Measurements from ENCODE around the gene LAD1.

The LAD1 gene

DNA sequence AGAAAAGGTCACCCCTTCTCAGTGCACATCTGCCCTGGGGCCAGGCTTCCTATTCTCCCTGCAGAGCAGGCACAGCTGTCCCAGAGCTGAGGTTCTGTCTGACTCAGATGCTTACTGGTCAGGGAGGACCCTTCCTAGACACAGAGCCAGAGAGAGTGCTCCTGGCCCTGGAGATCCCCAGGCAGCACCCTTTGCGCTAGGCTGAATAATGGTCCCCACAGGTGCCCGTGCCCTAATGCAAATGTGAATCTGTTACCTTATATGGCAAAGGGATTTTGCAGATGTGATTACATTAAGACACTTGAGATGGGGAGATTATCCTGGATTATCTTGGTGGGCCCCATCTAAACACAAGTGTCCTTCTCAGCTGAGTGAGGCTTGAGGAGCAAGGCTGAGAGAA, 25.0 kb upstream of the LAD1 start:
- H3K4me3 ChIP-seq (ENCODE audit: low read length): no peak overlapping the region
- no peak for DNase-seq (ENCODE audit: low read depth)
- TF ChIP-seq, protein P1, sequence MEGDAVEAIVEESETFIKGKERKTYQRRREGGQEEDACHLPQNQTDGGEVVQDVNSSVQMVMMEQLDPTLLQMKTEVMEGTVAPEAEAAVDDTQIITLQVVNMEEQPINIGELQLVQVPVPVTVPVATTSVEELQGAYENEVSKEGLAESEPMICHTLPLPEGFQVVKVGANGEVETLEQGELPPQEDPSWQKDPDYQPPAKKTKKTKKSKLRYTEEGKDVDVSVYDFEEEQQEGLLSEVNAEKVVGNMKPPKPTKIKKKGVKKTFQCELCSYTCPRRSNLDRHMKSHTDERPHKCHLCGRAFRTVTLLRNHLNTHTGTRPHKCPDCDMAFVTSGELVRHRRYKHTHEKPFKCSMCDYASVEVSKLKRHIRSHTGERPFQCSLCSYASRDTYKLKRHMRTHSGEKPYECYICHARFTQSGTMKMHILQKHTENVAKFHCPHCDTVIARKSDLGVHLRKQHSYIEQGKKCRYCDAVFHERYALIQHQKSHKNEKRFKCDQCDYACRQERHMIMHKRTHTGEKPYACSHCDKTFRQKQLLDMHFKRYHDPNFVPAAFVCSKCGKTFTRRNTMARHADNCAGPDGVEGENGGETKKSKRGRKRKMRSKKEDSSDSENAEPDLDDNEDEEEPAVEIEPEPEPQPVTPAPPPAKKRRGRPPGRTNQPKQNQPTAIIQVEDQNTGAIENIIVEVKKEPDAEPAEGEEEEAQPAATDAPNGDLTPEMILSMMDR (conservative IDR thresholded peaks at IDR 0.05; ENCODE audit: low read length): no peak

DNA sequence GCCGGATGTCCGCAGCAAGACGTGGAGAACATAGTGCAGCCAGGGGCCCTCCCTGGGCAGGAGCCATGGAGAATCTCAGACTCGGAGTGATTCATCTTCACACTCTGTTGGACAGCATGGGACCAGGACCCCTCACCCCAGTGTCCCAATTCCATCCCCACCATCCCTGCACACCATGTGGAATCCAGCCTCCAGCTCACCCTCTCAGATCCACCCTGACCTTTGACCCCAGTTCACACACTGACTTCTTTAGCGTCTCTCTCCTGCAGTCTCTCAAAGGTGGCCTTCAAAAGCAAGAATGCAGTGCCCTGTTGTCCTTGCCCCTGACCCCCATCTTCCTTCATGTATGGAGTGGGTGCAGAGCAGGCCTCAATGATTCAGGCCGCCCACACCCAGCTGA, 24.5 kb upstream of the LAD1 start:
- no peak for DNase-seq (ENCODE audit: low read depth)
- H3K4me3 ChIP-seq (ENCODE audit: low read length): no peak overlapping the region
- TF ChIP-seq, protein P1 (conservative IDR thresholded peaks at IDR 0.05; ENCODE audit: low read length): no peak

DNA sequence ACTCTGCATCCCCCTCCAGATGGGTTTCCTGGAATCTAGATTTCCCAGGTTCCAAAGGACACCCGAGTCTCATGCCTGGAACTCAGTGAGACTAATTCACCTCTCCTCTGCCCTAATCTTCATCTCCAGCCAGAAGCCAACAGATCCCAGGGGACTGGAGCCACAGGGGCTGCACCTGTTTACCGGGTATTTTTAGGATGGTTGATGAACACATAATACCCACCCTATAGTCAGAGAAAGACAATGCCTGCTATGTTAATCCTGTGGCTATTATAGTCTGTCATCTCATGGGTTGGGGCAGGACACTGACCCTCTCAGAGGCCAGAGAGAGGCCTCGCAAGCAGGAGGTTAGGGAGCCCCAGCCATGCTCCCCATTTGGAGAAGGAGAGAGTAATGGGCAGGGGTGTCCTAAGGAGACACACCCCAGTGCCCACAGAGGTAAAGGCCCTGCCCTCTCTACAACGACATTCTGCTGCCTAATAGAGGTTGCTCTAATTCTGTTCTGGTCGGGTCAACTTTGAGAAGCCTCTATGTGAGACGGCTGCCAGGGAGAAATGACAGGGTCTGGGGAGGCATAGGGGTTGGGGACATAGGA, 23.4 kb upstream of the LAD1 start:
- H3K4me3 ChIP-seq (ENCODE audit: low read length): no peak overlapping the region
- TF ChIP-seq, protein P1 (conservative IDR thresholded peaks at IDR 0.05; ENCODE audit: low read length): no peak
- DNase-seq (ENCODE audit: low read depth): no peak

DNA sequence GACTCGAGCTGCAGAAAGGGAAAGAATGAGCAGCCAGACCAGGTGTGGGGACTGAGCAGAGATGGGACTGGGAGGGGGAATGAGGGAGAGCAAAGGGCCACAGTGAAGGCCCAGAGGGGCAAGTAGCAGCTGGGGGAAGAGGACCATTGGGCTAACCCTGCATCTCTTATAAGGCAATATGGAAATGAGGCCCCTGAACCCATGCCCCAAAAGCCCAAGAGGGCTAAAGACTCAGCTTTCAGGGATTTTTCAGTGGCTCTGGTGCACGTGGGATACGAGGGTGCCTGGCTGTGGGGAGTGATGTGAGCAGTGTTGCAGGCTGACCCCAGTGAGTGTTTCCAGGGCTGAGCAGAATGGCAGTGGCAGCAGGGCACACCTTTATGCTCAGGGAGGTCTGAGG, 22.9 kb upstream of the LAD1 start:
- TF ChIP-seq, protein P1 (conservative IDR thresholded peaks at IDR 0.05; ENCODE audit: low read length): no peak
- H3K4me3 ChIP-seq (ENCODE audit: low read length): no peak overlapping the region
- no peak for DNase-seq (ENCODE audit: low read depth)

DNA sequence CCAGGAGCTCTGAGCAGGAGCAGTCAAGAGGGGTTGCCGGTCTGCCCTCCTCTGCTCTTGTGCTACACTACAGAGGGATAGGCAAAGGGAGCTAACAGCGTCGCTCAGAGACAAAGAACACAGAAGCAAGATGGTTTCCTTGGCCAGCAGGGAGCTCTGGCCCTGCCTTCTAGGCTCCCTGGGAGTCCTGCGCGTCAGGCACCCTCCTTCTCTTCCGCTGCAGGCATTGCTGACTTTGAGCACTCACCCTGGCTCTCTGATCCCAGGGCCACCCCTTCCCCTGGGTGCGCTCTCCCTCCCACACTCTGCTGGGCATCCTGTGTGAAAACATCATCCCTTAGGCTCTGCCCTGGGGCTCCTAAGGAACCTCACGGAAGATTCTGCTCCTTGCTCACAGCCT, 21.9 kb upstream of the LAD1 start:
- H3K4me3 ChIP-seq (ENCODE audit: low read length): no peak overlapping the region
- TF ChIP-seq, protein P1 (conservative IDR thresholded peaks at IDR 0.05; ENCODE audit: low read length): no peak
- no peak for DNase-seq (ENCODE audit: low read depth)

DNA sequence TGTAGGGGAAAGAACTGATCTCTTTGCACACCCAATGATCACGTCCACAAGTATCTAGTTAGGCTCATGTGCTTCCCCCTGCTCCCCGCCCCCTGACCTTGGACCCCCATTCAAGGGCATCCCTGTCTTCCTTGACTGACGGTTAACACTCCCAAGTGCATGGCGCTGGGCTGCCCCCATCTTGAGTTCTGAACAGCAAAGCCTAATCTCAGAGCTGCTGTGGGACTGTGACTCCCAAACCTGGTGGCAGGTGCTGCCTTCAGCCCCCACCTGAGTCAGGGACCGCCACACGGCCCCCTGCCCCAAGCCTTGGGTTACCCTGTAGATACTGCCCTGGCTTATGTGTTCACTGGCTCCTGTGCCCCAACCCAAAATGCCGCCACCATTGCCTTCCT, 21.5 kb upstream of the LAD1 start:
- no peak overlapping the region for H3K4me3 ChIP-seq (ENCODE audit: low read length)
- TF ChIP-seq, protein P1 (conservative IDR thresholded peaks at IDR 0.05; ENCODE audit: low read length): no peak
- DNase-seq (ENCODE audit: low read depth): no peak

DNA sequence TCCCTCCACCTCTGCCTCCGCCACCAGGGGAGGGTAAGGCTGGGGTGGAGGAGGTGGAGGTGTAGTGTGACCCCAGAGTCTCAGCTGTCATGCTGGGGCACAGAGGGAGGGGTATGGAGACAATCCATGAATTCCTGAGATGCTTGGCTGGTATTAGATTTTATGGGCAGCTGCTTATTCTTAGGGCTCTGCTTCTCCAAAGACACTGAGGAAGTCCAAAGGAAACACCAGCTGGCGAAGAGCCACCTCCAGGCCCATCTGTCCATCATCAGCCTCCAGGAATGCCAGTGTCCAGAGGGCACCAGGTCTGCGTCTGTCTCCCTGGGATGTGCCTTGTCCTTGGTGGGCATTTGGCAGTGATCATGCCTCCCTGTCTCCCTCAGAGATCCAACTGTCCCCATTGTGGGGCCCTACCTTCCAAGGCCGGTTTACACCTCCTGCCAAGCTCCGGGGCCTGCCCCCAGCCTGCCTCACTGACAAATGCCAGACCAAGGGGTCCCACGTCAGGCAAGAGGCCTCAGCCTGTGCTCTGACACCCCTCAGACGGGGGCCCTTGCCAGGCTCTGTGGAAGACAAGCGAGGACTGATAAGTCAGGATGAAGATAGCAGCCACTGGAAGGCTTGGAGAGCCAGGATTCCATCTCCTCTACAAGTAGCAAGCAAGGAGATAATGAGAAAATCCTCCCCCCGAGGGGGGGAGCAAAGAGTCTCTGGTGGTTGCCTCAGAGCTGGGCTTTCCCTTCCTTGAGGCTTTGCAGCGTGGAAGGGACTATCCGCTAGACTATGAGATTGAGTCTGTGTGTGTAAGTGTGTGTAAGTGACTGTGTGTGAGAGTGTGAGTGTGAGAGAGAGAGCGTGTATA, 20.9 kb upstream of the LAD1 start:
- TF ChIP-seq, protein P1 (conservative IDR thresholded peaks at IDR 0.05; ENCODE audit: low read length): no peak
- H3K4me3 ChIP-seq (ENCODE audit: low read length): no peak overlapping the region
- DNase-seq (ENCODE audit: low read depth): no peak
